Measurements from ENCODE around the gene BRD8. TPM values are rescaled to one million over a fixed set of nuclear protein-coding genes. Genes with fewer than 3 reads are reported as not detected.
"Not testable (repeated sequence)": the region's sequence is repeated elsewhere in the genome, so short reads cannot be mapped to it uniquely, and the experiment has no call there.

BRD8 gene
- total and polyA plus RNA-seq, 8 donors: 42.0 to 212 (median 158) TPM

- DNase-seq: peak in 1 of 4 donors; percentile 37
- peak; percentile 88 for ATAC-seq
- no peak for TF ChIP-seq CTCF (IDR thresholded peaks at IDR 0.05)
Observed at GRCh38 chr5:138148811-138149210, 29.6 kb downstream of the BRD8 start.

GRCh38 chr5:138143578-138143977 is 34.9 kb downstream of the BRD8 start:
- Histone ChIP-seq H3K27me3 (peaks cover 0 to 21% of the 10 kb centered on the region in 2 donors), H3K4me1 (peaks cover 9 to 13% of the 10 kb centered on the region in 2 donors)
- H3K27ac ChIP-seq; H3K4me3 ChIP-seq; DNase-seq; H3K36me3 ChIP-seq; intact Hi-C loops (cut with DNase I); ATAC-seq; H3K9me3 ChIP-seq: not testable (repeated sequence)

More at GRCh38 chr5:138148811-138149210, 29.6 kb downstream of the BRD8 start:
- H3K9me3 ChIP-seq: no peaks in the 10 kb centered on the region
- no peak overlapping the region for H3K4me3 ChIP-seq
- no peak overlapping the region for H3K27ac ChIP-seq
- intact Hi-C loops (cut with DNase I): no loop called here
- H3K36me3 ChIP-seq: no peaks in the 10 kb centered on the region
- H3K27me3 ChIP-seq: no peaks in the 10 kb centered on the region
- H3K4me1 ChIP-seq: no peaks in the 10 kb centered on the region

- intact Hi-C loops (cut with DNase I): no loop called here
- Histone ChIP-seq H3K4me3 (no peak overlapping the region), H3K27me3 (peaks cover 0 to 27% of the 10 kb centered on the region in 2 donors), H3K4me1 (peaks cover 9 to 13% of the 10 kb centered on the region in 2 donors), H3K27ac (no peak overlapping the region), H3K36me3 (no peaks in the 10 kb centered on the region), H3K9me3 (no peaks in the 10 kb centered on the region)
- no peak for ATAC-seq
- no peak for TF ChIP-seq CTCF (IDR thresholded peaks at IDR 0.05)
- no peak for DNase-seq
Observed at GRCh38 chr5:138141734-138142133, 36.7 kb downstream of the BRD8 start.

- Histone ChIP-seq H3K4me1 (peaks cover 9 to 13% of the 10 kb centered on the region in 2 donors), H3K27me3 (peaks cover 0 to 27% of the 10 kb centered on the region in 2 donors), H3K4me3 (no peak overlapping the region), H3K36me3 (no peaks in the 10 kb centered on the region), H3K27ac (no peak overlapping the region), H3K9me3 (no peaks in the 10 kb centered on the region)
- intact Hi-C loops (cut with DNase I): no loop called here
- ATAC-seq: peak; percentile 62
- no peak for TF ChIP-seq CTCF (IDR thresholded peaks at IDR 0.05)
- no peak for DNase-seq
Observed at GRCh38 chr5:138140268-138140667, 38.2 kb downstream of the BRD8 start.

- ATAC-seq: no peak
- H3K27ac ChIP-seq: no peak overlapping the region
- no peaks in the 10 kb centered on the region for H3K9me3 ChIP-seq
- no peak for DNase-seq
- no peaks in the 10 kb centered on the region for H3K36me3 ChIP-seq
- H3K4me3 ChIP-seq: peak overlapping the region; percentile 49 to 59
- peaks cover 9 to 13% of the 10 kb centered on the region in 2 donors for H3K4me1 ChIP-seq
- intact Hi-C loops (cut with DNase I): loop anchor here in 1 of 2 donors (10.0 kb wide), 1 partner anchor 55 kb away; the partner anchor contains the start of gene WNT8A
- peaks cover 0 to 27% of the 10 kb centered on the region in 2 donors for H3K27me3 ChIP-seq
- TF ChIP-seq CTCF (IDR thresholded peaks at IDR 0.05): no peak
Observed at GRCh38 chr5:138139781-138140090, 38.7 kb downstream of the BRD8 start.

All from left lung (tissue), 10 donors.